Measurements from ENCODE around the gene SEMA4G. TPM values are rescaled to one million over a fixed set of nuclear protein-coding genes. Genes with fewer than 3 reads are reported as not detected.

The SEMA4G gene
- polyA plus RNA-seq, 1 donor from 2014 or later: 1.7 TPM

DNA sequence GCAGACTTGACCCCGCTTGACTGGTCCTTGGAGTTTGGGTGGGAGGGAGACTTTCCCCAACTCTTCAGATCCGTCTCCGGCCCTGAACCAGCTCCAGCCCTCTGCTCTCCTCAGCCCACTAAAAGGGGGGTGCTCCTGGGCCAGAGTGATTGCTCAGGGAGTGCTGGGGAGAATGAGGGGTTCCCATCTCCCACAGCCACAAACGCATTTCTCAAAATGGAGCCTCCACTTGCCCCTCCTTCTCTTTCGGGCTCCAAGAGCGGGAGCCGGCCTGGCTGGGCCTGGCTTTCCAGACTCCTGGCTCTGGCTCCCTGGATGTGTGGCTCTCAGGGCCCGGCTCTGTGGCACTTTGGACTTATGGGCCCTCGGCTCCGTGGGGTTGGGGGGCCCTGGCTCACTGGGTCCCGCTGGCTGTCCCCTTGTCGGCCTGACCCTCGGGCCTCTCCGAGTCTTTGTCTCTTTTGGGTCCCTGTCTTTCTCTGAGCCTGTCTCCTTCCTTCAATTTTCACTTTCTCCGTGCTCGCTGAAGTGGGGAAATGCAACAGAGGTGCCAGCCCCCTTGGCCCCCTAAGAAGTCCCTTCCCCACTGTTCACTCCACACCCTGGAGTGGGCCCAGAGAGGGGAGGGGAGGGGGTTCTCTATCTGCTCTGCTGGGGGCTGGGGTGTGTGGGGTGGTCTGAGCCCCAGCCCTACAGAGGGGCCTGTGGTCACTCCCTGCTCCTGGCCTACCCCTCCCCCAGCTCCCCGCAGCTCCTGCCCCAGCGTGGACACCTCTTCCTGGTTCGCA is 31.0 kb downstream of the SEMA4G start:
- H3K79me2 ChIP-seq (replicated peaks; ENCODE audit: insufficient read depth, low read length): peaks cover 22% of the 10 kb centered on the region
- H3K9ac ChIP-seq (ENCODE audit: low read length): peak overlapping the region; percentile 96
- TF ChIP-seq, protein P1, sequence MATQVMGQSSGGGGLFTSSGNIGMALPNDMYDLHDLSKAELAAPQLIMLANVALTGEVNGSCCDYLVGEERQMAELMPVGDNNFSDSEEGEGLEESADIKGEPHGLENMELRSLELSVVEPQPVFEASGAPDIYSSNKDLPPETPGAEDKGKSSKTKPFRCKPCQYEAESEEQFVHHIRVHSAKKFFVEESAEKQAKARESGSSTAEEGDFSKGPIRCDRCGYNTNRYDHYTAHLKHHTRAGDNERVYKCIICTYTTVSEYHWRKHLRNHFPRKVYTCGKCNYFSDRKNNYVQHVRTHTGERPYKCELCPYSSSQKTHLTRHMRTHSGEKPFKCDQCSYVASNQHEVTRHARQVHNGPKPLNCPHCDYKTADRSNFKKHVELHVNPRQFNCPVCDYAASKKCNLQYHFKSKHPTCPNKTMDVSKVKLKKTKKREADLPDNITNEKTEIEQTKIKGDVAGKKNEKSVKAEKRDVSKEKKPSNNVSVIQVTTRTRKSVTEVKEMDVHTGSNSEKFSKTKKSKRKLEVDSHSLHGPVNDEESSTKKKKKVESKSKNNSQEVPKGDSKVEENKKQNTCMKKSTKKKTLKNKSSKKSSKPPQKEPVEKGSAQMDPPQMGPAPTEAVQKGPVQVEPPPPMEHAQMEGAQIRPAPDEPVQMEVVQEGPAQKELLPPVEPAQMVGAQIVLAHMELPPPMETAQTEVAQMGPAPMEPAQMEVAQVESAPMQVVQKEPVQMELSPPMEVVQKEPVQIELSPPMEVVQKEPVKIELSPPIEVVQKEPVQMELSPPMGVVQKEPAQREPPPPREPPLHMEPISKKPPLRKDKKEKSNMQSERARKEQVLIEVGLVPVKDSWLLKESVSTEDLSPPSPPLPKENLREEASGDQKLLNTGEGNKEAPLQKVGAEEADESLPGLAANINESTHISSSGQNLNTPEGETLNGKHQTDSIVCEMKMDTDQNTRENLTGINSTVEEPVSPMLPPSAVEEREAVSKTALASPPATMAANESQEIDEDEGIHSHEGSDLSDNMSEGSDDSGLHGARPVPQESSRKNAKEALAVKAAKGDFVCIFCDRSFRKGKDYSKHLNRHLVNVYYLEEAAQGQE (IDR thresholded peaks at IDR 0.05; ENCODE audit: borderline replicate concordance): peak; percentile 51
- no peak for TF ChIP-seq TAF1 (IDR thresholded peaks at IDR 0.05; ENCODE audit: low read depth)
- no peaks in the 10 kb centered on the region for H3F3A ChIP-seq (ENCODE audit: insufficient read depth, low read length, poor library complexity, severe bottlenecking)
- H3K27ac ChIP-seq (ENCODE audit: low read length): peak overlapping the region; percentile 53
- H3K27me3 ChIP-seq (ENCODE audit: insufficient read depth, low read depth, low read length): peaks cover 10% of the 10 kb centered on the region
- H3K4me3 ChIP-seq (ENCODE audit: low read length): peak overlapping the region; percentile 80
- no peaks in the 10 kb centered on the region for H3K36me3 ChIP-seq (ENCODE audit: insufficient read depth, low read length)
- H2AFZ ChIP-seq (ENCODE audit: low read depth, low read length): peak overlapping the region; percentile 51
- H3K4me2 ChIP-seq (ENCODE audit: low read length): peak overlapping the region; percentile 88
- H3K9me3 ChIP-seq (ENCODE audit: low read length): no peaks in the 10 kb centered on the region
- no peaks in the 10 kb centered on the region for H3K9me2 ChIP-seq (ENCODE audit: insufficient read depth, low read length)
- no peaks in the 10 kb centered on the region for H4K20me1 ChIP-seq (ENCODE audit: insufficient read depth)

DNA sequence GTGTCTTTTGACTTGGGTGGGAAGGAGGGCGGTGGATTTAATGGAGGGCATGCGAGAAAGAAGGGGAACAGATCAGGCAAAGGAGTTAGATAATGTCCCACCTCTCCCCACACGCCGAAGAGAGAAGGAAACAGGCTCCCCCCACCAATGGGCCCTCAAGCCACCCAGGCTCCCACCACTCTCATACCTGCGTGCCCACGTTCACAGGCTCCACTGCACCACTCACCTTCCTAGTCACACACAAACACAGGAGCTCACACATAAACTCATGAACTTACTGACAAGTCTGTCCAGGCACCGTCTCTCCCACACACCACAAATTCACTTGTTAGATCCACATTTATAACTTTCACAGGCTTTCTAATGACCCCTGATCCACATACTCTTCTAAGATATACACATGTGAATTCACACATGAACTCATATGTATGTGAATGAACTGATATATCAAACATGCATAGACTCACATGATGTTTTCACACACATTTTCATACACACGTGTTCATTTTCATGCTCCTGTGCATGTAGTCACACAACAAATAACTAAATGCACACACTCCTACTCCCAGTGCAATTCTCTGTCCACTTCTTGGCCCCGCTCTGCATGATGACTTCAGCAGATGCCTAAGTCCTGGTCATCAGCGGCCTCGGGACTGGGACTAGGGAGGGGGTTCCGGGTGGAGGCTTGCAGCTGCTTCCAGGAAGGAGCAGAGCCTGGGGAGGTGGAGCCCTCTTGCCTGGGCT is 31.8 kb downstream of the SEMA4G start:
- Histone ChIP-seq H3K36me3 (ENCODE audit: insufficient read depth, low read length) (no peaks in the 10 kb centered on the region), H3K9ac (ENCODE audit: low read length) (peak overlapping the region; percentile 96), H4K20me1 (ENCODE audit: insufficient read depth) (no peaks in the 10 kb centered on the region), H3K9me3 (ENCODE audit: low read length) (no peaks in the 10 kb centered on the region), H3K9me2 (ENCODE audit: insufficient read depth, low read length) (no peaks in the 10 kb centered on the region), H3K27ac (ENCODE audit: low read length) (no peak overlapping the region), H3K27me3 (ENCODE audit: insufficient read depth, low read depth, low read length) (peaks cover 10% of the 10 kb centered on the region), H2AFZ (ENCODE audit: low read depth, low read length) (no peak overlapping the region), H3K4me2 (ENCODE audit: low read length) (peak overlapping the region; percentile 42), H3F3A (ENCODE audit: insufficient read depth, low read length, poor library complexity, severe bottlenecking) (no peaks in the 10 kb centered on the region), H3K79me2 (replicated peaks; ENCODE audit: insufficient read depth, low read length) (peaks cover 22% of the 10 kb centered on the region), H3K4me3 (ENCODE audit: low read length) (peak overlapping the region; percentile 80)
- TF ChIP-seq TAF1 (IDR thresholded peaks at IDR 0.05; ENCODE audit: low read depth): no peak

GRCh38 chr10:101001659-101002035 is 32.3 kb downstream of the SEMA4G start:
- Histone ChIP-seq H3K9ac (ENCODE audit: low read length) (peak overlapping the region; percentile 0), H3K27me3 (ENCODE audit: insufficient read depth, low read depth, low read length) (peaks cover 10% of the 10 kb centered on the region), H3K36me3 (ENCODE audit: insufficient read depth, low read length) (no peaks in the 10 kb centered on the region), H3K27ac (ENCODE audit: low read length) (no peak overlapping the region), H2AFZ (ENCODE audit: low read depth, low read length) (no peak overlapping the region), H3K9me2 (ENCODE audit: insufficient read depth, low read length) (no peaks in the 10 kb centered on the region), H3K4me2 (ENCODE audit: low read length) (no peak overlapping the region), H3K79me2 (replicated peaks; ENCODE audit: insufficient read depth, low read length) (peaks cover 22% of the 10 kb centered on the region), H3K9me3 (ENCODE audit: low read length) (no peaks in the 10 kb centered on the region), H3F3A (ENCODE audit: insufficient read depth, low read length, poor library complexity, severe bottlenecking) (no peaks in the 10 kb centered on the region), H3K4me3 (ENCODE audit: low read length) (peak overlapping the region; percentile 80), H4K20me1 (ENCODE audit: insufficient read depth) (no peaks in the 10 kb centered on the region)
- no peak for TF ChIP-seq MXI1 (conservative IDR thresholded peaks at IDR 0.05; ENCODE audit: poor library complexity, severe bottlenecking)
- no peak for TF ChIP-seq EZH2 (IDR thresholded peaks at IDR 0.05; ENCODE audit: borderline replicate concordance, insufficient read depth, low read length, poor library complexity, severe bottlenecking)
- no peak for TF ChIP-seq EP300 (conservative IDR thresholded peaks at IDR 0.05; ENCODE audit: poor library complexity, severe bottlenecking)
- no peak for TF ChIP-seq SMC3 (conservative IDR thresholded peaks at IDR 0.05; ENCODE audit: poor library complexity)
